D341Med (cell line): Measurements from ENCODE around the gene UBR4.

ENCODE experiments used
- DNase-seq: peaks from one replicate; pipeline ENCODE4 v3.0.0; 2012; ENCODE audit warnings: low spot score

Gene UBR4

DNA sequence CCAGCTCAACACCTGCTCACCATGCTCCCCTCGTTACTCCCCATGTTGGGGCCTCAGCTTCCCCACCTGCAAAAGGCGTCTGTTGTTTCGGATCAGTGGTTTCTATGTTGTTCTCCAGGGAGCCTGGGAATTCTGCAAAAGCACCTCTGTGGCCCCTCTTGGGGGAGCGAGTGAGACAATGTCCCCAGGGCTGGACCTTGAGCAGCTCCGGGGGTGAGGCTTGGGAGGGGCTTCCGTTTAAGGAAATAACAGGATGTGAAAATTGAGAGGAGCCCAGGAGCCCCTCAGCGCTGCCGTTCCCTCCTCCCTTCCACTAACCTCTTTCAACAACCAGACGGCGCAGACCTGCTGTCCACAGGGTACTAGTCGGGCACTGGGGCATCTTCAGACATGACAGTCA is 155.1 kb downstream of the UBR4 start:
- no peak for DNase-seq

DNA sequence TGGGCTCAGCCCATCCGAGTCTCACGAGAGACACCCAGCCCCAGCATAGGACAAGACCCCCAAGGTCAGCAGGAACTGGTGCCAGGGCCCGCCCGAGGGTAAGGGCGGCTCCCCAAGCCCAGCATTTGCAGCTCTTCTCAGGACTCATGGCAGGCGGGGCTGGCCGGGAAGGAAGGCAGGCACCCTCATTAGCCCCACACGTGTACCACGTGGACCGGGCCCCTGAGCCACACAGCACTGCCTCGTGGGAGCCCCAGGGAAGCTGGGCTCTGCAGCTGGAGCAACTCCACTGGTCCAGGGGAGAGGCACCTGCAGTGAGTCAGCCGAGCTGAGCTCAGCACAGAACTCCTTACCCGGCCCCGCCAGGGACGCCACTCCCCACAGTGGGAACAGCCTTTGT is 155.8 kb downstream of the UBR4 start:
- no peak for DNase-seq

DNA sequence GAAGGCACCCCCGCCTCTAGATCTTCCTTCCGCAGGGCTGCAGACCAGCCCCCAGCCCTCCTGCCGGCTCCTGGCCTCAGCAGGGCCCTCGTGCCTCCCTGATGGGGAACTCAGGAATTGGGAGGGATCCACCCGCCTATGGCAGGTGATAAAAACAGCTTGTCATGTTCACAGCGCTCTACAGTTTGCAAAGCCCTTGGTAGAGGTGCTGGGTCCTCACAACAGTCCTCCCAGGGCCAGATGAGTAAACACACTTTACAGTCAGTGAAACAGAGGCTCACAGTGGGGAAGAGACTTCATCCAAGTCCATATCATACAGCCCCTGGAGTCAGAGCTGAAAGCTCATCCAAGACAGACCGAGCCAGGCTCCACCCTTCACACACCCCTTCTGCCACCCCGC is 156.6 kb downstream of the UBR4 start:
- DNase-seq: no peak

DNA sequence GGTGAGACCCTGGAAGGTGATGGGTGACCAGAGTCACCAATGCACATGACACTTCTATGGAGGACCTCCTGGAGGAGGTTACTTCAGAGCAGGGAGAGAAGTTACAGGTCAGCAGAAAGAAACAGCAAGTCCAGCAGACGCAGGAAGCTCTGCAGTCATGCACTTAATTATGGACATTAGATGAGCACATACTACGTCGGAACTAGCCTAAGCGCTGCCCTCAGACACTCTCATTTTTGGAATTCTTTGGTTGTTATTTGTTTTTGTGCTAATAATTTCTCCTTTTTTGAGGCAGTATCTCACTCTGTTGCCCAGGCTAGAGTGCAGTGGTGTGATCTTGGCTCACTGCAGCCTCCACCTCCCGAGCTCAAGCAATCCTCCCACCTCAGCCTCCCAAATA is 160.3 kb downstream of the UBR4 start:
- no peak for DNase-seq

DNA sequence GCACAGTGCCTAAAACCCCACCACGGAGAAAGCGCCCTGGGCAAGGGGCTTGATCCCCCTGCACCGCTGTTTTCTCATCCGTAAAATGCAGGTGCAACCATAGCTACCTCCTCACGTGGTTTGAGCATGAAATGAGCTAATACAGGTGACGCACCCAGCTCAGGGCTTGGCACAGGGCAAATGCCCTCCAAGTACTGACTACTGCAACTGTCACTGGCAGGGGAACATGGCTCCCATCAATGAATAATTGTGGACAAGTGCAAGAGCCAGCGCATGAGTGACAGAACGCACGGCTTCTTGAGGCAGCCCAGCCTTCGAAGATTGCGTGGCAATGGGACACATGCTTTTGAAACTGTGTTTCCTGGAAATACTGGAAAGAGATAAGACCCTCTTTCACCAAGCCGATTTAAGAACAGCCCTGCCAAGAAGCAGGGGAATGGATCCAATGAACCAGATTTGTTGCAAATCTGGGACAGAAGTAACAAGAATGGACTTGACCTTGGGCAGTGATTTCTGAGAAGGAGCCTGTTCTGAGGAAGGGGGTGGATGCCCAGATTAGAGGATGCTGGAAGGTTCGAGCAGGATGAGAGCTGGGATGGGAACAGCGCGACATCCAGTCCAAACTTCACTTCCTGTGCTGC is 160.8 kb downstream of the UBR4 start:
- DNase-seq: no peak

DNA sequence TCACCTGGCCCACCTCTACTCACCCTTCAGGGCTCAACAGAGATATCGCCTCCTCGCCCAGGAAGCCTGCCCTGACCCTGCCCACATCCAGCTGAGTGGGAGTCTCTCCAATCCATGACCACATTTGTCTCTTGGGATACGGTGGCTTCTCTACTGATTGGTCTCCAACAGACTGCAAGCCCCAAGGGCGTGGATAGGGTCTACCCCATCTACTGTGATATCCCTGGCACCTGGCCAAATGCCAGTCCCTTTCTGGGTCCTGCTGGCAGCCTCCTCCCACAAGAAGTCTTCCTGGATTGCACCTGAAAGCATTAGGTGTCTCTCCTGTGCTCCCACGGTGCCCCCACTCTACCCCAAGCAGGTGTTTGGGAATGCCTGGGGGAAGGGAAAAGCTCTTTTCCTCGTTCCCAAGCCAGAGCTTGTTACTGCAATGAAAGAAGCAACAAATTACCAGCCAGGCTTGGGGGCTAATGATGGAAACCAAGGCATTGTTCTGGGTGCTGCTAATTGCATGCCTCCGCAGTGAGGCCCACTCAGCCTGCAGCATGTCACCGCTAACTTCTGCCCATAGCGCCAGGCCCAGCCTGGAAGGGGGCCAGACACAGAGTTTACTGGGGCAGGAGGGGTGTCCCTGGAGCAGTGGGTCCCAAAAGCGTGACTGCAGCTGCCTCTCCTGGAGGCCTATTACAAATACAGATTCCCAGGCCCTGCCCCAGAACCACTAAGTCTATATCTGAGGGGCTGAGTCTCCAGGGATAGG is 162.9 kb downstream of the UBR4 start:
- DNase-seq: no peak

DNA sequence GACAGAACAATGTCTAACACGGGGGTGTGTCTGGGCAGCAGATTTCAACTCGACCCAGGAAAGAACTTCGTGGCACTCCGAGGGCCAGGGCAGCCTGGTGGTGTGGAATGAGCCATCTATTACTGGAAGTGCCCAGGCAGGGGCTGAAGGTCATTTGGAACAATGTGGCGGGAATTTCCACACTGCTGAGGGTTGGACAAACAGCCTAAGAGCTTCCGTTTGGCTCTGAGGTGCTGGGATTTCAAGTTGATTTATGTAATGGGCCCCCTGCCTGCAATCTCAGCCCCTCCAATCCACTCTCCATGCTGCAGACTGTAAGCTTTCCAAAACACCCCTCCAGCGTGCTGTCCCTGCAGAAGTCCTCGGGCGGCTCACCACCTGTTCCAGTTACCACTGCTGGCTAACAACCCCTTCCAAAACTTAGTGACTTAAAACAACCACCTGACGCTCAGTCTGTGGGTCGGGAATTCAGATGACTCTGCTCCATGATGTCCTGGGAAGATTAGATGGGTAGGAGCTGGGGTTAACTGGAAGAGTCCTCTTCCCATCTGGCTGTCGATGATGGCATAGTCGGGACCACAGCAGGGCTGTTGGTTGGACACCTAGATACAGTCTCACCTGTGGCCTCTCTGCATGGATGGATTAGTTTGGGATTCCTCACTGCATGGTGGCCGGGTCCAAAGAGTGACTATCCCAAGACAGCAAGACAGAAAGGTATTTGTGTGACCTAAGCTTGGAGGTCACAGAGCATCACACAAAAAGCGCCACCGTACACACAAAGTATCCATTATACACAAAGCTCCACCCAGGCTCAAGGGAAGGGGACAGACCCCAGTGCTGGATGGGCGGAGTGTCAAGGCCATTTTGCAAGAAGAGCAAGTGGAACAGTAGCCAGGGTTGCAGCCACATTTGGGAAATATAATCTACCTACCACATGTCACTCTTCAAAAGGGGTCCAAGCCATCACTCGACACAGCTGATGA is 163.9 kb downstream of the UBR4 start:
- no peak for DNase-seq

DNA sequence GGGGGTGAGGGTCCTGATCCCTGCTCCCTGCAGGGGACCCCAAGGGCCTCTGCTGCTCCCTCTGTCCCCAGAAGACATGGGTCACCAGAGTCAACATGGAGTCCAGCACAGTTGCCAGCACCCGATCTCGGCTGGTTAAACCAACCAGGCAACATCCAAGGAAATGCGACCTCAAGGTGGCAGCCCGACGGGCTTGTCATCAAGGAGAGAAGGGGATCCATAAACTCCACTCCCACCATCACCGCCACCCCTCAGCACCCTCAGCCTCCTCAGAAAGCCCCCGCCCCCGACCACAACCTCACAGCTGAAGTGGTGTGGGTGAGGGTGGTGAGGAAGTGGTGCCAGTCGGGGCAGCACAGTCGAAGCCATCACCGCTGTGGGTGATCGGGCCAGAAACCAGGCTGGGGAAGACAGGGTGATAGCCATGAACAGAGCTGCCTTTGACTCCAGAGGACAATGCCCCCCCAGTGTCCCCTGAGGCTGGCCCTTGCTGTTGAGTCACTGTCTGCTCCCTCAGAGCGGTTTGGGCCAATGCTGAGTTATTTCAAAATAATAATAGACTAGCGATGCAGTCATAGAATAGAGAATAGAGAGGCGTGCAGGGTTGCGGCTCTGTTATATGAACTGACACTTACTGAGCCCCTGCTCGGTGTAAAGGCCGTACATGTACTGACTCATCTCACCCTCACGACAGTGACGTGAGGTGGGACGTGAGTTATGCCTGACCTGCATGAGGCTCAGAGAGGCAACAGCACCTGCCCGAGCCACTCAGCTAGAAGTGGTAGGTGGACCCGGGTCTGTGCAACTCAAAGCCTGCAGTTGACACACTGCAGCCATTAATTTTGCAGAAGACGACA is 164.9 kb downstream of the UBR4 start:
- peak; percentile 15 for DNase-seq

DNA sequence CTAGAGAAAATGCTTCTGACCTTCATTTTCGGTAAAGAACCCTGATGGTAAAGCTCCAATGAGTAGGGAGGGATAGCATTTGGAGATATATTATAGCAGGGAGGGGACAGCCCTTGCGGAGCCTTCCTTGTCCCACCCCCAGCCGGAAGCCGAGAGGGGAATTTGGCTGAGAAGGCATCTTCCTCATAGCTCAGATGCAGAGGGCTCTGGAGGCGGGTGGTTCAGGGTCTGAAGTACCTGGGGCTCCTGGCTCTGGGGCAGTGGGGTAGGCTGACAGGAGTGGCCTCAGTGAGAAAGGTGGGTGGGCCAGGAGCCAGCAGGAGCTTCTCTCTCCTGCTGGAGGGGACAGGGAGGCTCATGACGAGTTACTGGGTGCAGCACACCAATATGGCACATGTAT is 165.6 kb downstream of the UBR4 start:
- no peak for DNase-seq

DNA sequence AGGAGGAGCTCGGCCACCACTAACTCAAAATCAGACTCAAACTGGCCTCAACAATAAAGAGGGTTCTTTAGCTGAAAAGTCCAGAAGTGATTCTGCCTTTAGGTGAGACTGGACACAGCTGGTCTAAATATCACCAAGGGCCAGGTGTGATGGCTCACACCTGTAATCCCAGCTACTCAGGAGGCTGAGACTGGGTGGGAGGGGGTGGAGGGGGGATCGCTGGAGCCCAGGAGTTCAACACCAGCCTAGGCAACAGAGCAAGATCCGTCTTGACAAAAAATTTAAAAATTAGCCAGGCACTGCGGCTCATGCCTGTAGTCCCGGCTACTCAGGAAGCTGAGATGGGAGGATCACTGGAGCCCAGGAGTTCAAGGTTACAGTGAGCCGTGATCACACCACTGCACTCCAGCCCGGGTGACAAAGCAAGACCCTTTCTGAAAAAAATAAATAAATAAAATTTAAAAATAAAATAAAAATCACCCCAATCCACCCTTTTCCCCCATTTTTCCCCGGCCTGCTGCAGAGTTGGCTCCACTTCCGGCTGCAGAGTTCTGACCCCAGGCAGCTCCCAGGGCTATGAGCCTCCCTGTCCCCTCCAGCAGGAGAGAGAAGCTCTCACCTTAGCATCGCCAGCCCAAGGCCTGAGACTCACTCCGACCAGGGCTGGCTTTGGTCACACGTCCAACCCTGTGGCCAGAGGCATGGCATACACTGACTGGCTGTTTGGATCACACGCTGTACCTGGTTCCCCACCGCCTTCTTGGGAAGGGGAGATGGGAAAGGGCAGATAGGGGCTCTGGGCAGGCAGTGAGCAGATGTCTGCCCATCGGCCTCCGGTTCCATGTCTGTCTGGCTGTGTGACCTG is 166.3 kb downstream of the UBR4 start:
- peak; percentile 5 for DNase-seq

DNA sequence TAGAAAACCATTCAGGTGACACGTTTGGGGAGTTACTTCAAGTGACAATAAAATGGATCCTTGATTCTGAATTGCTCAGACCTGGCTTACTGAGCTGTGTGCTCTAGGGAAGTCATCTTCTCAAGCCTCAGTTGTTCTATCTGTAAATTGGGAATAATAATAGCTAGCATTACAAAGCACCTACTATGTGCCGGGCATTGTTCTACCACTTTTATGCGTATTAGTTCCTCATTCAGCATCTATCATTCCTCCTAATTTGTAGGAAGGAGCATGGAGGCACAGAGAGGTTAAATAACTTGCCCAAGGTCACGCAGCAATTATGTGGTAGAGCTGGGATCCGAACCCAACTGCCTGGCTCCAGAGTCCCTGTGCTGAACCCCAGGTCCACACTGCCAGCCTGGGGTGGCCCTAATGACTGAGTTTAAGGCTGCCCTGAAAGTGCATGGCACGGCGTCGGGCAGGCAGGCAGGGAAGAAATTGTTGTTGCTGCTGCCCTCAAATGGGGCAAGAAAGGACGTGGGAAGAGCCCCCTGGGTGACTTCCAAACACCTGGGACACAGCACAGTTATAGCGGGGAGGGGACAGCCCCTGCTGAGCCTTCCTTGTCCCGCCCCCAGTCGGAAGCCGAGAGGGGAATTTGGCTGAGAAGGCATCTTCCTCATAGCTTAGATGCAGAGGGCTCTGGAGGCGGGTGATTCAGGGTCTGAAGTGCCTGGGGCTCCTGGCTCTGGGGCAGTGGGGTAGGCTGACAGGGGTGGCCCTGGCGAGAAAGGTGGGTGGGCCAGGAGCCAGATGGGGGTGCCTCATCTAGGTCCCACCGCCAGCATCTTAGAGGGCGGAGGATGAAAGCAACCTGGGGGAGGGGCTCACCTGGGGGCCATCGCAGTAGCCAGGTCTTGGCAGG is 167.1 kb downstream of the UBR4 start:
- peak; percentile 17 for DNase-seq

DNA sequence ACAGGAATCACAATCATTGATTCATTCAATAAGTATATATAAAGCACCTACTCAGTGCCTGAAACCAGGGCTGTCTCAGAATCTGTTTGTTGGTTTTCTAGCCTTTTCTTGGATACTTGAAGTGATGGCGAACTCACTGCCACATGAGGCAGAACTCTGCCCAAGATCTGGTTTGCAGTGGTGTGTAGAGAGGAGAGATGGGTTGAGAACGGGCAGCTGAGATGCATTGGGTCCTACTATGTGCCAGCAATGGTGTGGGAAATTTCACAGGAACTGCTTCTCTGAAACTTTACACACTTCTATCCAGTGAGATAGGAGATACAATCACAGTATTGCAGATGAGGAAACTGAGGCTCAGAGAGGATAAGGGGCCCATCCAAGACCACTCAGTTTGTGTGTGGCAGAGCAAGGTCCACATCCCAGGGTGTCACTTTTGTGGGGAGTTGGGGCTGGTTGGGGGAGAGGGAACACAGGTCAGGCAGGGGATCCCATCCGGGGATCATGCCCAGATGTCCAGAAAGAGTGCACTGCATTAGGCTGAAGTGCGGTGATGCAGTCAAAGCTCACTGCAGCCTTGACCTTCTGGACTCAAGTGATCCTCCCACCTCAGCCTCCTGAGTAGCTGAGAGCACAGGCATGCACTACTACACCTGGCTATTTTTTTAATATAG is 169.9 kb downstream of the UBR4 start:
- DNase-seq: peak; percentile 4

DNA sequence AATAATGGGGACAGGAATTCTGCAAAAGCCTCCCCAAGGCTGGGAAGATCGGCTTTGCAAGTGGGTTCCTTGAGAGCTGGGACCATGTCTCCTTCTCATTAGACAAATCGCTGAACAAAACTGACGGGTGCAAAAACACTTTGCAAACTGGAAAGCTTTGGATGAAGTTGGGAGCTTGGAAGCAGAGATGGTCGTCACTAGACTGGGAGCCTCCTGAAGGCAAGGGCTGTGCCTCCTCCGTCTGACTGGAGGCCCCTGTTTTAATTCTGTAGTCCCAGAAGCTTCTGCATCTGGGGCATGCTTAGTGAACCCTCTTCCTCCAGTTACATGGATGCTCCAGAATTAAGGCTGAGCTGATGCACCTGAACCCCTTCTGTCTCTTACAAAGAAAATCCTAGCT is 171.3 kb downstream of the UBR4 start:
- peak; percentile 3 for DNase-seq

DNA sequence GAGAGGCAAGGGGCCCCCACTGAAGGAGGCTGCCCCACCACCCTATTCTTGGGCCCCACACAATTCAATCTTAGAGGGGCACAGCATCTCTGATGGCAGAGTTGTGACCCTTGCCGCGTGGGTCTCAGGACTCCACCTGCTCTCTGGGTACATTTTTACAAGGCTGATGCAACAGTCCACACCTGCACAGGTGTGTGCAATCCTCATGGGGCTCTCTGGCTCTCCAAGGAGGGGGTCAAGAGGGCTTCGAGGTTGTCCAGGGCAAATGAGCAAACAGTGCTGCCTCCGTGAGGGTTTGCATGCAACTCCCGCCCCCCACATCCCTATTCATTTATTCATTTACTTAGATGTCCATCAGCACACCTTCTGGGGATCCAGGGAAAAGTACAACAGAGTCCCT is 172.0 kb downstream of the UBR4 start:
- DNase-seq: peak; percentile 6

DNA sequence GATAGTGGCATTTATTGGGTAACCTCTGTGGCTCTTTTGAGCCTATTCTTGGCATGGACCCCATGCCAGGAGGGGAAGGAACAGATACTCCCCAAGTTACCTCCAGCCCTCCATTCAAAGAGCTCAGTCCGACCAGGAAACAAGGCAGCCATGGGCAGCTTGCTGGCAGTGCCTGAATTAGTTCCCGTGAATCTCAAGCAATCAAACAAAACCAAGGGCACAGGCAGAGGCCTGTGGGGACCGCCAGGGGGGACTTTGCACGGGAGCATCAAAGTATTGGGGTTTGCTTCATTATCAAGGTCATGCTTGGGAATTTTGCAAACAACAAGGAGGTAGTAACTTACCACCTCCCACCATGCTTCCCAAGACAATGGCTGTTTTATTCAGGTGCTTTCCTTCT is 172.4 kb downstream of the UBR4 start:
- peak; percentile 12 for DNase-seq

DNA sequence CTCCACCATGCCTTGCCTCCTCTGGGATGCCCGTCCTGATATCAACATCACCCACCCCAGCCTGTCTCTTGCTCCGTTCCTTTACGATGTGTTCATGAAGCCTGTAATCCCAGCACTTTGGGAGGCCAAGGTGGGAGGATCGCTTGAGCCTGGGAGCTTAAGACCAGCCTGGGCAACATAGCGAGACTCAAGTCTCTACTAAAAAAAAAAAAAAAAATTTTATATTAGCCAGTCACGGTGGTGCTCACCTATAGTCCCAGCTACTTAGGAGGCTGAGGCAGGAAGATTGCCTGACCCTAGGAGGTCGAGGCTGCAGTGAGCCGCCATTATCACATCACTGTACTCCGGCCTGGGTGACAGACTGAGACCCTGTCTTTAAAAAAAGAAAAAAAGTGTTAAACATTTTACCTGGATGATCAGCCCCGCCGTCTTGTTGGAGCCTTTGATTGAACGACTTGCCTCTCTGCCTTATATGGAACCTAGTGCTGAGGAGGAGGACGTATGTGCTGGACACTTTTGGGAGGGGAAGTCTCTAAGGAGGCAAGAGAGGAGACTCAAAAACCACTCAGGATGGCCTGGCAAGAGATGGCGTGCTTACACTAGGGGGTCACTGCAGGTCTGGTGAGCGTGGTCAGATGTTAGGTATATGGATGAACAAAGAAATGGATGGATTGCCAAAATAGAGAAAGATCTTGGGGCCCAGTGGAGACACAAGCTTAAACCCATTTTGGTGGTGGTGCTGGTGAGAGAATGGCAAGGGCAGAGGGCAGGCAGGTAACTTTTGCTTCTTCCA is 173.1 kb downstream of the UBR4 start:
- no peak for DNase-seq

DNA sequence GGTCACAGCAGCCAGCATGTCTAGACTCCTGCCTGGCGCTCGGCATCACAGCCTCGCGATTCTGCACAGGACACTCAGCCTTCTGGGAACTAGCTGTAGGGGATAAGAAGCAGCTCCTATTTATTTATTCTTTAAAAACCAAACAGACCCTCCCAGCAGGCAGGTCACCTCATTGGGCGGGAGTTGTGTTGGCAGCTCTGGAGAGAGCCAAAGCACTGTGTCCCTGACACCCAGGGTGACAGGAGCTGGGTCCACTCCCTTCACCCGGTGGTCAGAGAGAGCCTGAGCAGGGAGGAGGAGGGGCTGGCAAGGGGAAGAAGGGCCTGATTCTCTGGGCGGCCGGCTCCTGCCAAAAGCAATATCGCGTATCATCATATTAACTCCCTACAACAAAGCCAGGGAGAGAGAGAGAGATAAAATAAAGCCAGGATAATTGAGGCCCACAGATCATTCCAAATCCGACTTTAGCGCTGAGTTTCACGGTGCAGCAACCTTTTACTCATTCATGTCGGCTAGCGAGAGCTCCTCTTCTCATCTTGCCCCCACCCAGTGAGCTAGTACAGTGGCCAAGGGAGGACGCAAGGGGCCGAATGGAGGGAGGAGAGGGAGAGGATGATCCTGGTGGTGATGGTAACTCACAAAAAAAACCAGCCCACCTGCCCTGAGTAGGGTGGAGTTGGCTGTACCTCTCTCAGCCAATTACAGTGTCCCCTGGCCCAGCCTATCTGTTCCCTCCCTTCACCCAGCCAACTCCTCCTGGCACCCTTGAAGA is 173.8 kb downstream of the UBR4 start:
- peak; percentile 20 for DNase-seq
